GM12873 (cell line): ENCODE data around the gene ITGB3.

Experiments used
- TF ChIP-seq, protein P1 (sequence below): IDR thresholded peaks from 2 replicates; pipeline ENCODE4 v1.5.1; 2012; ENCODE audit warnings: low read depth, mild to moderate bottlenecking, moderate library complexity, low read length, control low read depth; ENCODE audit not compliant: insufficient read depth; ENCODE audit errors: missing control alignments

Gene ITGB3

DNA sequence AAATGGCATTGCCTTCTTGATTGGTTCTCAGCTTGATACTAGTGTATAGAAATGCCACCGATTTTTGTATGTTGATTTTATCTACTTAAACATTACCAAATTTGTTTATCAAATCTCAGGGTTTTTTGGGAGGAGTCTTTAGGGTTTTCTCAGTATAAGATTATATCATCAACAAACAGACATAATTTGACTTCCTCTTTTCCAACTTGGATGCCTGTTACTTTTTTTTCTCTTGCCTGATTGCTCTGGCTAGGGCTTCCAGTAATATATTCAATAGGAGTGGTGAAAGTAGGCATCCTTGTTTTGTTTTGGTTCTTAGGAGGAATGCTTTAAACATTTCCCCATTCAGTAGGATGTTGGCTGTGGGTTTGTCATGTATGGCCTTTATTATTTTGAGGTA lies 99.2 kb downstream of the ITGB3 start:
- TF ChIP-seq, protein P1, sequence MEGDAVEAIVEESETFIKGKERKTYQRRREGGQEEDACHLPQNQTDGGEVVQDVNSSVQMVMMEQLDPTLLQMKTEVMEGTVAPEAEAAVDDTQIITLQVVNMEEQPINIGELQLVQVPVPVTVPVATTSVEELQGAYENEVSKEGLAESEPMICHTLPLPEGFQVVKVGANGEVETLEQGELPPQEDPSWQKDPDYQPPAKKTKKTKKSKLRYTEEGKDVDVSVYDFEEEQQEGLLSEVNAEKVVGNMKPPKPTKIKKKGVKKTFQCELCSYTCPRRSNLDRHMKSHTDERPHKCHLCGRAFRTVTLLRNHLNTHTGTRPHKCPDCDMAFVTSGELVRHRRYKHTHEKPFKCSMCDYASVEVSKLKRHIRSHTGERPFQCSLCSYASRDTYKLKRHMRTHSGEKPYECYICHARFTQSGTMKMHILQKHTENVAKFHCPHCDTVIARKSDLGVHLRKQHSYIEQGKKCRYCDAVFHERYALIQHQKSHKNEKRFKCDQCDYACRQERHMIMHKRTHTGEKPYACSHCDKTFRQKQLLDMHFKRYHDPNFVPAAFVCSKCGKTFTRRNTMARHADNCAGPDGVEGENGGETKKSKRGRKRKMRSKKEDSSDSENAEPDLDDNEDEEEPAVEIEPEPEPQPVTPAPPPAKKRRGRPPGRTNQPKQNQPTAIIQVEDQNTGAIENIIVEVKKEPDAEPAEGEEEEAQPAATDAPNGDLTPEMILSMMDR, result no peak

DNA sequence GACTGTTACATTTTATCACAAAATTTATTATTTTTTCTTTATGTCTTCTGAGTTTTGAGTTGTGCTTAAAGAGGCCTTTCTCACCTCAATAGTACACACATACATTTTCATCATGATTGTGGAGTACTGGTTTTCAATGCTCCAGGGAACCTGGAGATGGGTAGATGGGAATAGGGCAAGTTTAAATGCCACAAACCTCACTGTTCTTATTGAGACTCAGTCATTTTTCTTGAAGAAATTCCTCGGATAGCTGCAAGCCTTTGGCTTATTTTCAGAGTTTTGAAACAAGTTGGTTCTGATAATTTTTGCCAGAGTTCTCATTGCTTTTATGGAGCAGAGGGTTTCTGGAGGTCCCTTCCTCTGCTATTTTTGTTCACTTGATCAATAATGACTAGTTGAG lies 105.0 kb downstream of the ITGB3 start:
- TF ChIP-seq, protein P1, result no peak
